Measurements from ENCODE around the gene OR2M5.

- TF ChIP-seq POLR2A (IDR thresholded peaks at IDR 0.05), result no peak
- TF ChIP-seq CTCF (IDR thresholded peaks at IDR 0.05), result no peak
Measured at GRCh38 chr1:248158758-248159157, 13.8 kb downstream of the OR2M5 start.

Data from heart left ventricle (tissue), 13 donors.